IMR-90 (cell line): ENCODE results near the gene DTD1. TPM values are rescaled to one million over a fixed set of nuclear protein-coding genes. Genes with fewer than 3 reads are reported as not detected.

Experiments used
- ATAC-seq: fragments of 200-7000 bp; cut with Tn5 transposase; 2 replicates; pipeline ENCODE4 v1.9.1; 2020; ENCODE audit warnings: low read depth, mild to moderate bottlenecking, moderate library complexity
- BruUV-seq: library from RNA; stranded (reverse); fragments of 400-500 nt; replicated peaks from 2 replicates; lab custom pipeline; 2021; lab: Mats Ljungman, UMichigan
- CTCF ChIA-PET: fragments of 300-600 bp; formaldehyde crosslinking; extraction: SDS; loops from one replicate; lab custom pipeline; 2021; ENCODE audit warnings: antibody characterized with exemption; lab: Yijun Ruan, JAX
- POLR2A ChIA-PET: fragments of 300-600 bp; sonication (Branson Sonifier 250); formaldehyde crosslinking; loops from one replicate; lab custom pipeline; 2022; ENCODE audit warnings: antibody characterized with exemption; ENCODE audit not compliant: unreplicated experiment; lab: Charles Lee
- DNase-seq: peaks from one replicate; pipeline ENCODE4 v3.0.0; 2013
- H2AFZ ChIP-seq: replicated peaks from 2 replicates; pipeline ENCODE3; 2013; ENCODE audit warnings: low read length, mild to moderate bottlenecking; ENCODE audit not compliant: poor library complexity
- H2AK5ac ChIP-seq: 2 replicates; pipeline ENCODE4 v1.6.1; 2013; ENCODE audit warnings: low read depth, low read length, inconsistent platforms
- H2AK9ac ChIP-seq: replicated peaks from 2 replicates; pipeline ENCODE3; 2013; ENCODE audit warnings: mild to moderate bottlenecking, low read depth, low read length, moderate library complexity; ENCODE audit not compliant: poor library complexity
- H2BK120ac ChIP-seq: 2 replicates; pipeline ENCODE4 v1.6.1; 2013; ENCODE audit warnings: low read depth, low read length, inconsistent platforms
- H2BK15ac ChIP-seq: 3 replicates; pipeline ENCODE4 v1.6.1; 2013; ENCODE audit warnings: low read depth, low read length, inconsistent platforms
- H2BK20ac ChIP-seq: 2 replicates; pipeline ENCODE4 v1.6.1; 2013; ENCODE audit warnings: low read depth, mild to moderate bottlenecking, inconsistent platforms, low read length, moderate library complexity
- H2BK5ac ChIP-seq: 2 replicates; pipeline ENCODE4 v1.6.1; 2013; ENCODE audit warnings: mild to moderate bottlenecking, low read depth, low read length, inconsistent platforms; ENCODE audit not compliant: poor library complexity, severe bottlenecking
- H3K14ac ChIP-seq: replicated peaks from 2 replicates; pipeline ENCODE4 v1.6.1; 2013; ENCODE audit warnings: low read depth, low read length, inconsistent platforms
- H3K18ac ChIP-seq: 2 replicates; pipeline ENCODE4 v1.6.1; 2013; ENCODE audit warnings: low read depth, low read length, control low read depth
- H3K23ac ChIP-seq: 2 replicates; pipeline ENCODE4 v1.6.1; 2013; ENCODE audit warnings: low read depth, low read length, inconsistent platforms
- H3K27ac ChIP-seq: 2 replicates; pipeline ENCODE4 v1.5.1; 2013; ENCODE audit warnings: mild to moderate bottlenecking, control low read depth, low read length; ENCODE audit not compliant: insufficient read depth
- H3K27me3 ChIP-seq: 2 replicates; pipeline ENCODE4 v1.6.1; 2013; ENCODE audit warnings: low read length; ENCODE audit not compliant: control insufficient read depth, insufficient read depth
- H3K36me3 ChIP-seq: 2 replicates; pipeline ENCODE4 v1.6.1; 2013; ENCODE audit warnings: low read length, mixed read lengths; ENCODE audit not compliant: control insufficient read depth, insufficient read depth
- H3K4ac ChIP-seq: 2 replicates; pipeline ENCODE4 v1.6.1; 2013; ENCODE audit warnings: low read depth, low read length, inconsistent platforms
- H3K4me1 ChIP-seq: 2 replicates; pipeline ENCODE4 v1.6.1; 2013; ENCODE audit warnings: low read length, mixed read lengths; ENCODE audit not compliant: control insufficient read depth, insufficient read depth
- H3K4me2 ChIP-seq: 2 replicates; pipeline ENCODE4 v1.6.1; 2013; ENCODE audit warnings: low read depth, mild to moderate bottlenecking, control low read depth, low read length, moderate library complexity
- H3K4me3 ChIP-seq: 2 replicates; pipeline ENCODE4 v1.5.1; 2013; ENCODE audit warnings: low read depth, mild to moderate bottlenecking, control low read depth, low read length, moderate library complexity; ENCODE audit not compliant: insufficient read depth
- H3K56ac ChIP-seq: 2 replicates; pipeline ENCODE4 v1.6.1; 2013; ENCODE audit warnings: low read length, inconsistent platforms; ENCODE audit not compliant: insufficient read depth; ENCODE audit errors: extremely low read depth
- H3K79me1 ChIP-seq, 2 experiments: 2 replicates each; pipeline ENCODE4 v1.6.1; 2013; ENCODE audit warnings: low read length in 2 of 2, inconsistent platforms in 1 of 2, low read depth in 1 of 2
- H3K9ac ChIP-seq: 2 replicates; pipeline ENCODE4 v1.6.1; 2013; ENCODE audit warnings: low read depth, low read length, control low read depth
- H3K9me1 ChIP-seq: 2 replicates; pipeline ENCODE4 v1.6.1; 2013; ENCODE audit warnings: low read length, inconsistent platforms; ENCODE audit not compliant: insufficient read depth
- H3K9me3 ChIP-seq: 2 replicates; pipeline ENCODE4 v1.6.1; 2013; ENCODE audit warnings: low read length; ENCODE audit not compliant: control insufficient read depth, insufficient read depth
- H4K20me1 ChIP-seq: 2 replicates; pipeline ENCODE4 v1.6.1; 2013; ENCODE audit warnings: low read length, inconsistent platforms; ENCODE audit not compliant: insufficient read depth
- H4K5ac ChIP-seq: 2 replicates; pipeline ENCODE4 v1.6.1; 2013; ENCODE audit warnings: mild to moderate bottlenecking, low read depth, low read length, control low read depth
- H4K8ac ChIP-seq, 2 experiments: 2 replicates each; pipeline ENCODE4 v1.6.1; 2013; ENCODE audit warnings: low read depth in 2 of 2, low read length in 2 of 2, control low read depth in 1 of 2, inconsistent platforms in 1 of 2
- H4K91ac ChIP-seq: 2 replicates; pipeline ENCODE4 v1.6.1; 2013; ENCODE audit warnings: low read depth, low read length, inconsistent platforms; ENCODE audit not compliant: insufficient read depth
- FOS ChIP-seq: fragments of 150-350 bp; IDR thresholded peaks from 2 replicates; pipeline ENCODE4 v1.6.1; 2016; ENCODE audit warnings: low read depth, low read length
- MAFK ChIP-seq: IDR thresholded peaks from 2 replicates; pipeline ENCODE4 v1.6.1; 2012; ENCODE audit warnings: low read depth, low read length, improper control_type of control experiment
- MXI1 ChIP-seq: IDR thresholded peaks from 2 replicates; pipeline ENCODE4 v1.6.1; 2012; ENCODE audit warnings: low read depth, mild to moderate bottlenecking, low read length, moderate library complexity, borderline replicate concordance
- NFE2L2 ChIP-seq: fragments of 150-350 bp; IDR thresholded peaks from 2 replicates; pipeline ENCODE4 v1.6.1; 2016; ENCODE audit warnings: low read depth, mild to moderate bottlenecking, low read length
- POLR2A ChIP-seq: IDR thresholded peaks from 2 replicates; pipeline ENCODE4 v1.6.1; 2012; ENCODE audit warnings: mild to moderate bottlenecking, low read depth, low read length
- RAD21 ChIP-seq: IDR thresholded peaks from 2 replicates; pipeline ENCODE4 v1.6.1; 2012; ENCODE audit warnings: low read length, improper control_type of control experiment
- RCOR1 ChIP-seq: IDR thresholded peaks from 2 replicates; pipeline ENCODE4 v1.6.1; 2012; ENCODE audit warnings: mild to moderate bottlenecking, low read length, improper control_type of control experiment; ENCODE audit not compliant: insufficient replicate concordance
- SMC3 ChIP-seq: fragments of 150-350 bp; IDR thresholded peaks from 2 replicates; pipeline ENCODE4 v1.6.1; 2016; ENCODE audit warnings: low read depth, mild to moderate bottlenecking, antibody characterized with exemption, low read length, moderate library complexity
- WGBS, 2 experiments: methylation state at CpG; one replicate each; pipeline versions ENCODE4 v1.1.5 to v1.1.7; 2013; ENCODE audit warnings: missing lambda C conversion rate in 2 of 2; ENCODE audit not compliant: insufficient read length in 1 of 2; ENCODE audit errors: extremely low coverage in 2 of 2; 5-methylcytosine and 5-hydroxymethylcytosine counted together
- dilution Hi-C: fragments of 300-500 bp; cut with HindIII; formaldehyde crosslinking; loops from one replicate; pipeline ENCODE4 v1.14.3; 2018; ENCODE audit warnings: low sequenced_read_pairs; ENCODE audit not compliant: unreplicated experiment
- in situ Hi-C: fragments of 300-500 bp; cut with MboI; formaldehyde crosslinking; loops from 3 replicates; pipeline ENCODE4 v1.14.3; 2019; ENCODE audit warnings: low sequenced_read_pairs, inconsistent platforms, mixed read lengths
- intact Hi-C: fragments of 100-400 bp; cut with micrococcal nuclease; formaldehyde crosslinking; loops from 2 replicates; pipeline ENCODE4 v1.10.0; 2022
- polyA plus RNA-seq, 3 experiments: library from polyadenylated mRNA; depleted of rRNA; stranded (reverse); fragments of >200 nt; gene quantifications; 2 replicates each; pipeline ENCODE4 v1.2.3, GENCODE V29; 2012; ENCODE audit warnings: low replicate concordance in 1 of 3
- total RNA-seq: library from RNA; depleted of rRNA; stranded (reverse); fragments of >200 nt; gene quantifications from 2 replicates; pipeline ENCODE4 v1.2.3, GENCODE V29; 2012
- TF ChIP-seq, protein P1 (sequence below): fragments of 150-350 bp; IDR thresholded peaks from 2 replicates; pipeline ENCODE4 v1.6.1; 2016; ENCODE audit warnings: low read depth, mild to moderate bottlenecking, low read length, moderate library complexity, borderline replicate concordance

Gene DTD1
- total and polyA plus RNA-seq, 2 of the 4 experiments (the other 2 are of a cell fraction): 73.1 to 101 TPM

GRCh38 chr20:18635380-18635779, 47.5 kb downstream of the DTD1 start:
- no peak overlapping the region for H3K27ac ChIP-seq
- no peaks in the 10 kb centered on the region for H3K9me3 ChIP-seq
- H3K4me2 ChIP-seq: no peak overlapping the region
- no peak overlapping the region for H3K23ac ChIP-seq
- H4K5ac ChIP-seq: no peak overlapping the region
- H2AK9ac ChIP-seq: no peak overlapping the region
- ATAC-seq (no peak), DNase-seq (no peak)
- no peak overlapping the region for H2BK15ac ChIP-seq
- TF ChIP-seq NFE2L2 (no peak), SMC3 (no peak), RCOR1 (no peak), RAD21 (no peak), FOS (no peak), MAFK (no peak), MXI1 (no peak), POLR2A (no peak)
- TF ChIP-seq, protein P1, sequence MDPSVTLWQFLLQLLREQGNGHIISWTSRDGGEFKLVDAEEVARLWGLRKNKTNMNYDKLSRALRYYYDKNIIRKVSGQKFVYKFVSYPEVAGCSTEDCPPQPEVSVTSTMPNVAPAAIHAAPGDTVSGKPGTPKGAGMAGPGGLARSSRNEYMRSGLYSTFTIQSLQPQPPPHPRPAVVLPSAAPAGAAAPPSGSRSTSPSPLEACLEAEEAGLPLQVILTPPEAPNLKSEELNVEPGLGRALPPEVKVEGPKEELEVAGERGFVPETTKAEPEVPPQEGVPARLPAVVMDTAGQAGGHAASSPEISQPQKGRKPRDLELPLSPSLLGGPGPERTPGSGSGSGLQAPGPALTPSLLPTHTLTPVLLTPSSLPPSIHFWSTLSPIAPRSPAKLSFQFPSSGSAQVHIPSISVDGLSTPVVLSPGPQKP: no peak
- WGBS, 2 experiments: no CpG with 5 or more reads among the region's 1 CpG
- in situ Hi-C loops (loop anchor here (10.0 to 25.0 kb wide), 3 partner anchors 98 to 1029 kb away; no protein-coding TSS in a partner anchor), intact Hi-C loops (loop anchor here (10.0 kb wide), 1 partner anchor 949 kb away; no protein-coding TSS in a partner anchor), dilution Hi-C loops (no loop called here)
- no peak overlapping the region for H4K91ac ChIP-seq
- no peak overlapping the region for H2BK20ac ChIP-seq
- no peak overlapping the region for H3K18ac ChIP-seq
- no peak overlapping the region for H2AK5ac ChIP-seq
- H4K8ac ChIP-seq: no peak overlapping the region
- H2BK5ac ChIP-seq: no peak overlapping the region
- no peaks in the 10 kb centered on the region; the same call in 1 of the 2 replicates for H3K36me3 ChIP-seq
- no peak overlapping the region for H2AFZ ChIP-seq
- peaks cover 10 to 11% of the 10 kb centered on the region in 2 experiments; a peak in 3 of 4 replicates for H3K79me1 ChIP-seq
- no peak overlapping the region for H3K4me3 ChIP-seq
- no peaks in the 10 kb centered on the region for H3K4me1 ChIP-seq
- POLR2A ChIA-PET: no interaction called here
- no peak overlapping the region for H3K4ac ChIP-seq
- CTCF ChIA-PET: no interaction called here
- H4K20me1 ChIP-seq: no peaks in the 10 kb centered on the region
- no peaks in the 10 kb centered on the region for H3K27me3 ChIP-seq
- no peak overlapping the region for H3K14ac ChIP-seq
- H3K9ac ChIP-seq: no peak overlapping the region
- H2BK120ac ChIP-seq: no peak overlapping the region
- H3K56ac ChIP-seq: no peak overlapping the region
- no TSS peak for BruUV-seq
- peaks cover 3% of the 10 kb centered on the region; the same call in 1 of the 2 replicates for H3K9me1 ChIP-seq
